Calu3 (cell line): Measurements from ENCODE around the gene RASGRP4. TPM values are rescaled to one million over a fixed set of nuclear protein-coding genes. Genes with fewer than 3 reads are reported as not detected.
A peak's percentile ranks its signal among the peaks of the same experiment; 100 is the strongest.

Source experiments
- BruUV-seq: library from RNA; stranded (reverse); fragments of 400-500 nt; replicated peaks from 2 replicates; lab custom pipeline; 2021; lab: Mats Ljungman, UMichigan
- CTCF ChIA-PET: fragments of 300-600 bp; sonication (Branson Sonifier 250); formaldehyde crosslinking; loops from one replicate; lab custom pipeline; 2022; ENCODE audit warnings: antibody characterized with exemption; lab: Charles Lee
- DNase-seq: peaks from one replicate; pipeline ENCODE4 v3.0.0; 2022
- H3K27ac Mint-ChIP-seq: one replicate; pipeline ENCODE4 v1.8.0; 2022; ENCODE audit warnings: mixed read lengths; ENCODE audit not compliant: unreplicated experiment
- H3K27me3 Mint-ChIP-seq: one replicate; pipeline ENCODE4 v1.8.0; 2022; ENCODE audit warnings: mixed read lengths; ENCODE audit not compliant: unreplicated experiment
- H3K36me3 Mint-ChIP-seq: one replicate; pipeline ENCODE4 v1.8.0; 2022; ENCODE audit warnings: mild to moderate bottlenecking, moderate library complexity, mixed read lengths; ENCODE audit not compliant: insufficient read depth, unreplicated experiment
- H3K4me1 Mint-ChIP-seq: one replicate; pipeline ENCODE4 v1.8.0; 2022; ENCODE audit warnings: mild to moderate bottlenecking, low read depth, mixed read lengths; ENCODE audit not compliant: unreplicated experiment
- H3K4me3 Mint-ChIP-seq: one replicate; pipeline ENCODE4 v1.8.0; 2022; ENCODE audit warnings: mild to moderate bottlenecking, low read depth, moderate library complexity, mixed read lengths; ENCODE audit not compliant: unreplicated experiment
- H3K9me3 Mint-ChIP-seq: one replicate; pipeline ENCODE4 v1.8.0; 2022; ENCODE audit warnings: low read depth, mixed read lengths; ENCODE audit not compliant: unreplicated experiment
- intact Hi-C: fragments of 100-400 bp; cut with micrococcal nuclease; formaldehyde crosslinking; loops from one replicate; pipeline ENCODE4 v1.10.0; 2022; ENCODE audit not compliant: unreplicated experiment
- total RNA-seq: library from RNA; stranded (reverse); gene quantifications from 2 replicates; pipeline ENCODE4 v1.2.3, GENCODE V29; 2022
- TF ChIP-seq, protein P1 (sequence below): fragments of 200-600 bp; IDR thresholded peaks from one replicate; pipeline ENCODE4 v1.8.0; 2022; ENCODE audit warnings: antibody characterized with exemption; ENCODE audit not compliant: unreplicated experiment

Gene RASGRP4
- total RNA-seq, 1 experiment from 2014 or later: not detected

DNA sequence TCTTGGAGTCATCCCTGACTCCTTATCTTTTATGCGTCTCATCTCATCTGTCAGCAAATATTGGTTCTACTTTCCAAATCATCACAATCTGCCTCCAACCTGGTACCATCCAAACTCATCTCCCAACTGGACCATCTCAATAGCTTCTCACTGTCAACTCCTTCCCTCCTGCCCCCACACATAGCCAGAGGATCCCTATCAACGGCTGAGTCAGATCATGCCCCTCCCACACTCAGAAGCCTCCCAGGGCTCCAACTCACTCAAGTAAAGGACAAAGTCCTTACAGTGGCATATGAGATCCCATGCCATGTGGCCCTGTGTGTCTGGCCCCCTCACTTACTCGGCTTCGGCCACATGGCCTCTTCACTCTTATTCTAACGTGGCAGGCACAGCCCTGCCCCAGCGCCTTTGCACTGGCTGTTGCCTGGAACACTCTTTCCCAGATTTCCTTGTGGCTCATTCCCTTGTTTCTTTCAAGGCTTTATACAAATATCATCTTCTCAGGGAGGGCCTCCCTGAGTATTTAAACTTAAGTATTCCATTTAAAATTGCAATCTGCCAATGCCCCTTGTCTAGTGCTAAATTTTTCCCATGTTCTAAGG is 33.2 kb downstream of the RASGRP4 start:
- DNase-seq: no peak

DNA sequence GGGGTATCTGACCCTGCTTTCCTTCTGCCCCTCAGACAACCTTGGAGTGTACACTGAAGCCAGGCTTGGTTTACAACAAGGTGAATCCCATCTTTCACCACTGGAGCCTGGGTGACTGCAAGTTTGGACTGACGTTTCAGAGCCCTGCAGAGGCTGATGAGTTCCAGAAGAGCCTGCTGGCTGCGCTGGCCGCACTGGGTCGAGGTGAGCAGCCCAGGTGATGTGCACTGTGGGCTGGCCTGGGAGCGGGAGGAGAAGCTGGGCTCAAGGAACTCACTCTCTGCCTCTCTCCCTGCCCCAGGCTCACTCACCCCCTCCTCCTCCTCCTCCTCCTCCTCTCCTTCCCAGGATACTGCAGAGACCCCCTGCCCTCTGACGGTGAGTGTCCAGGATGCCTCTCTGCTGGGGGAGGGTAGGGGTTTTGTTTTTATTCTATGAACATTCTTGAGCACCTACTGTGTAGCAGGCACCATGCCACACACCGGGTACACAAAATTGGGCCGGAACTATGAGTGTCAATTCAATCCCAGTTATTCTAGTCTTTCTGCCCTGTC is 34.0 kb downstream of the RASGRP4 start:
- intact Hi-C loops: no loop called here
- Mint-ChIP-seq H3K27me3 (peaks cover 16% of the 10 kb centered on the region), H3K36me3 (peaks cover 28% of the 10 kb centered on the region), H3K4me3 (no peak overlapping the region), H3K4me1 (peaks cover 25% of the 10 kb centered on the region), H3K9me3 (no peaks in the 10 kb centered on the region), H3K27ac (no peak overlapping the region)
- DNase-seq: no peak
- CTCF ChIA-PET: interaction anchor here (1.1 kb wide), 1 partner anchor 10 kb away, joined by 3 read pairs; no protein-coding TSS in a partner anchor
- BruUV-seq: no TSS peak
- TF ChIP-seq, protein P1, sequence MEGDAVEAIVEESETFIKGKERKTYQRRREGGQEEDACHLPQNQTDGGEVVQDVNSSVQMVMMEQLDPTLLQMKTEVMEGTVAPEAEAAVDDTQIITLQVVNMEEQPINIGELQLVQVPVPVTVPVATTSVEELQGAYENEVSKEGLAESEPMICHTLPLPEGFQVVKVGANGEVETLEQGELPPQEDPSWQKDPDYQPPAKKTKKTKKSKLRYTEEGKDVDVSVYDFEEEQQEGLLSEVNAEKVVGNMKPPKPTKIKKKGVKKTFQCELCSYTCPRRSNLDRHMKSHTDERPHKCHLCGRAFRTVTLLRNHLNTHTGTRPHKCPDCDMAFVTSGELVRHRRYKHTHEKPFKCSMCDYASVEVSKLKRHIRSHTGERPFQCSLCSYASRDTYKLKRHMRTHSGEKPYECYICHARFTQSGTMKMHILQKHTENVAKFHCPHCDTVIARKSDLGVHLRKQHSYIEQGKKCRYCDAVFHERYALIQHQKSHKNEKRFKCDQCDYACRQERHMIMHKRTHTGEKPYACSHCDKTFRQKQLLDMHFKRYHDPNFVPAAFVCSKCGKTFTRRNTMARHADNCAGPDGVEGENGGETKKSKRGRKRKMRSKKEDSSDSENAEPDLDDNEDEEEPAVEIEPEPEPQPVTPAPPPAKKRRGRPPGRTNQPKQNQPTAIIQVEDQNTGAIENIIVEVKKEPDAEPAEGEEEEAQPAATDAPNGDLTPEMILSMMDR: no peak

More for the DNA sequence above, 33.2 kb downstream of the RASGRP4 start:
- TF ChIP-seq, protein P1: no peak
- peaks cover 17% of the 10 kb centered on the region for H3K4me1 Mint-ChIP-seq
- intact Hi-C loops: no loop called here
- H3K27ac Mint-ChIP-seq: no peak overlapping the region
- no peaks in the 10 kb centered on the region for H3K9me3 Mint-ChIP-seq
- no TSS peak for BruUV-seq
- peaks cover 16% of the 10 kb centered on the region for H3K27me3 Mint-ChIP-seq
- CTCF ChIA-PET: interaction anchor here (0.7 to 0.8 kb wide), 2 partner anchors 10 to 137 kb away, joined by 3 to 4 read pairs; partner anchors contain the start of gene FAM98C
- no peak overlapping the region for H3K4me3 Mint-ChIP-seq
- peaks cover 21% of the 10 kb centered on the region for H3K36me3 Mint-ChIP-seq

DNA sequence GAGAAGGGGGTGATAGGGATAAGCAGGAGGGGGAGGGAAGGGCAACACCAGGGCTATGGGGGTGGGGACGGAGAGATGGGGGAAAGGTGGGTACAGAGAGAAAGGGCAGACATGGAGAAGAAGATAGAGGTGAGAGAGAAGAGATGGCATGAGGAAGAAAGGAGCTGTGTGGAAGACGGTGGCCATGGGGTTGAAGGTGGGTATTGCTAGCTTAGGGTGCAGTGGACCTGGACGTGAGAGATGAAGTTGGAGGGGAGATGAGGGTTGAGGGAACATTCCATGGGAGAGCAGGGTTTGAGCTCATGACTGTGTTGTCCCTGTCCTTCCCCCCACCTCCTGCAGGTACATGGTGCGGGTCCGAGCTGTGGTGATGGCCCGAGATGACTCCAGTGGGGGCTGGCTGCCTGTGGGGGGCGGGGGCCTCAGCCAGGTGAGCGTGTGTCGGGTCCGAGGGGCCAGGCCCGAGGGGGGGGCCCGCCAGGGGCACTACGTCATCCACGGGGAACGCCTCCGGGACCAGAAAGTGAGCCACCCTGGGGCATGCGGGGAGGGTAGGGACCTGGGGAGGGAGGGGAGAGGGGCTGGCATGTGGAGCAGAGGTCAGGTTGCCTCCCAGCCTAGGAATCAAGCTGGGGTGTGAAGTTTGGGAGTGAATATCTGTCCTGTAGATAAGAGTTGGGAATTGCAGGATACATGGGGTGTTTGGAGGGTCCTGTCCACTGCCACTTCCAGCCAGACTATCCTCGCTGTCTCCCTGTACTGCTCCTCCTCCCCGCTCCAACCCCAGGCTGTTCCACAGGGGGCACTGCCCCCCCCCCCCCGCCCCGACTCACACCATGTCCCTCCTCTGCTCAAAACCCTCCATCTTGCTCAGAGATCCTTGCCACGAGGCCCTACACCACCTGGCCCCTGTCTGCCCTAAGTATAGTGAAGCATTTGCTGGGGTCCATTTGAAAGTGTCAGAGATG is 35.8 kb downstream of the RASGRP4 start:
- BruUV-seq: no TSS peak
- Mint-ChIP-seq H3K27ac (peak overlapping the region; percentile 18), H3K4me3 (peak overlapping the region; percentile 75), H3K4me1 (peaks cover 25% of the 10 kb centered on the region), H3K27me3 (peaks cover 16% of the 10 kb centered on the region), H3K36me3 (peaks cover 38% of the 10 kb centered on the region), H3K9me3 (no peaks in the 10 kb centered on the region)
- intact Hi-C loops: no loop called here
- CTCF ChIA-PET: interaction anchor here (0.6 to 1.1 kb wide), 6 partner anchors 9 to 1023 kb away, joined by 3 to 6 read pairs (median 3); partner anchors contain the start of gene FAM98C
- TF ChIP-seq, protein P1: no peak
- no peak for DNase-seq

DNA sequence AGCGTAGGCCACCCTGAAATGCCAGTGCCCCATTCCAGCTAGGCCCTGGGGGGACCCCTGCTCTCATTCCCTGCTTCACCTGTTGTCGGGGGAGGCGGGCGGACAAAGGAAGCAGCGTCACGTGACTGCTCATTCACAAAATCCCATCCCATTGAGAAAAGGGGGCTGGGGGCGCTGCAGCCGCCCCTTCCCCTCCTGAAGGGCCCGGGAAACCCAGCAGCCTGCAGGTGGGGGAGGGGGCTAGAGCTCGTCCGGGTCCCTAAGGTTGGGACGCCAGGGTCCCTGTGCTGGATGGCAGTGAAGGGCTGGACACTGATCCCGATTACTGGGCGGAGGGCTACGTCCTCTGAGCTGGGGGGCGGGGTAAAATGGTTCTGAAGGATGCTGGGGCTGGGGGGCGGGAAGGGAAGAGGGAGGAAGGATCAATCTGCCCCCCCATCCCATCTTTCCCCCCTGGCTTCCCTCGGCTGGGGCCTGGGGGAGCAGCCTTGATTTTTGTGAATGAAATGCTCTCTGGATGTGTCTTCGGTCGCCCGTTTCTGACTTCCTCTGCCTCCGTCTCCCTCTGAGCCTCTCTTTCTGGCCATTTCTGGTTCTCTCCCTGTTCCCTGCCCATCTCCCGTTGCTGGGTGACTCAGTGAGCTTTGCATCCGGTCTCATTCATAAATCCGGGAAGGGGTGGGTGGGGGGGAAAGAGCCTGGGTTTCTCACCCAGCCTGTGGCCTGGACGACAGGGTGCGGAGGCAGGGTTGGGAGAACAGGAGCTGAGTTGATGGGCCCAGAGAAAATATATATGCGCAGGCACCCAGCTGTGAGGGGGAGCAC is 36.7 kb downstream of the RASGRP4 start:
- H3K36me3 Mint-ChIP-seq: peaks cover 48% of the 10 kb centered on the region
- intact Hi-C loops: no loop called here

More for the DNA sequence above, 36.7 kb downstream of the RASGRP4 start:
- Mint-ChIP-seq H3K9me3 (no peaks in the 10 kb centered on the region), H3K27me3 (peaks cover 16% of the 10 kb centered on the region), H3K27ac (peak overlapping the region; percentile 18), H3K4me3 (peak overlapping the region; percentile 75), H3K4me1 (peaks cover 25% of the 10 kb centered on the region)
- CTCF ChIA-PET: interaction anchor here (0.6 to 1.1 kb wide), 4 partner anchors 10 to 605 kb away, joined by 3 read pairs; partner anchors contain the start of gene FAM98C
- BruUV-seq: no TSS peak
- TF ChIP-seq, protein P1: no peak
- DNase-seq: no peak
